Activated CD4-positive, alpha-beta T cell treated with anti-CD3 and anti-CD28 coated beads, Interleukin-2, Interleukin-6, amounts not matched to agents 100 ng/mL and 50 ng/mL, durations not matched to agents 16 hours and 8 hours (primary cell): ENCODE data around the gene SRSF12.
"Not testable (repeated sequence)": the region's sequence is repeated elsewhere in the genome, so short reads cannot be mapped to it uniquely, and the experiment has no call there.

ENCODE experiments used
- DNase-seq: peaks from one replicate; pipeline ENCODE4 v3.0.0-alpha.2; 2020

Gene SRSF12

DNA sequence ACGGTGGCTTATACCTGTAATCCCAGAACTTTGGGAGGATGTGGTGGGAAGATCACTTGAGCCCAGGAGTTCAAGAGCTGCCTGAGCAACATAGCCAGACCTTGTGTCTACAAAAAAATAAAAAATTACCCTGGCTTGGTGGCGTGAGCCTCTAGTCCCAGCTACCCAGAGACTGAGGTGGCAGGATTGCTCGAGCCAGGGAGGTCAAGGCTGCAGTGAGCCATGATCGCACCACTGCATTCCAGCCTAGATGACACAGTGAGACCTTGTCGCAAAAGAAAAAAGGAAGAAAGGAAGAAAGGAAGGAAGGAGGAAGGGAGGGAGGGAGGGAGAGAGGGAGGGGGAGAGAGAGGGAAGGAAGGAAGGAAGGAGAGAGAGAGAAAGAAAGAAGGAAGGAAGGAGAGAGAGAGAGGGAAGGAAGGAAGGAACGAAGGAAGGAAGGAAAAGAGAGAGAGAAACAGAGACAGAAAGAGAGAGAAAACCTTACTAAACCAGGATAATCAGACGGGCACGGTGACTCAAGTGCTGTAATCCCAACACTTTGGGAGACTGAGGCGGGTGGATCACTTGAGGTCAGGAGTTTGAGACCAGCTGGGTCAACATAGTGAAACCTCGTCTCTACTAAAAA lies 48.2 kb downstream of the SRSF12 start:
- DNase-seq: no peak

DNA sequence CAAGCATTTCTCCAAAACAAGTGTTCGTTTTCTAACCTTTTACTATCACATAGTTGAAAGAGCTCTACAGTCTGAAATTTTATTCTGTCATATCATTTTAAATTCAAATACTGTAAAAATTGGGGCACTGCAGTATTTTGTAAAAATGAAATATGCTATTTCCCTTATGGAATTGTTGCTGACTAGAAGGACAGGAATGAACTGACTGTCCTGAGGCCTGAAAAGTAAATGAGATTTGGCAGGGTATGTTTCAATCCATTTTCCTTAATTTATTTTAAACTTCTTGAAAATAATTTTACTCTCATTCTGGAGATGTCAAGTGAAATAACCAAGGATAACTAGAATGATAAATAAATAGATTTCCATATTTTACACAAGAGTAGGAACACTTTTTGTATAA lies 49.2 kb downstream of the SRSF12 start:
- DNase-seq: no peak

DNA sequence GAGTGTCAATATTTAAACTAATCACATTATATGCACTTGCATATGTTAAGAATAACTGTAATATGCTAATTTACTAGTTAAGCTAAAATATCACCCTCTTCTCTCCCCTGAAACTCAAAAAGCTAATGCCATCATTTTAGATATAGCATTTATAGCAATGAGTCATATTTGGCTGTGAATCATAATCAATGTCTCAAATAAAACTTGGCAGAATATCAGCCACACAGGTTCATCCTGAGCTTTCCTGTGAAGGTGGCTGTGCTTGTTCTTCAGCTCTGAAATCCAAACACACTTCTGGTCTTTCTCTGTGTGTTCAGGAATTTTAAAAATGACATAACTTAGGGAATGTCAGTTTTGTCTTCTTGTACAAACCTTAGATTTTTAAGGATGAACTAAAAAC lies 50.1 kb downstream of the SRSF12 start:
- DNase-seq: no peak

DNA sequence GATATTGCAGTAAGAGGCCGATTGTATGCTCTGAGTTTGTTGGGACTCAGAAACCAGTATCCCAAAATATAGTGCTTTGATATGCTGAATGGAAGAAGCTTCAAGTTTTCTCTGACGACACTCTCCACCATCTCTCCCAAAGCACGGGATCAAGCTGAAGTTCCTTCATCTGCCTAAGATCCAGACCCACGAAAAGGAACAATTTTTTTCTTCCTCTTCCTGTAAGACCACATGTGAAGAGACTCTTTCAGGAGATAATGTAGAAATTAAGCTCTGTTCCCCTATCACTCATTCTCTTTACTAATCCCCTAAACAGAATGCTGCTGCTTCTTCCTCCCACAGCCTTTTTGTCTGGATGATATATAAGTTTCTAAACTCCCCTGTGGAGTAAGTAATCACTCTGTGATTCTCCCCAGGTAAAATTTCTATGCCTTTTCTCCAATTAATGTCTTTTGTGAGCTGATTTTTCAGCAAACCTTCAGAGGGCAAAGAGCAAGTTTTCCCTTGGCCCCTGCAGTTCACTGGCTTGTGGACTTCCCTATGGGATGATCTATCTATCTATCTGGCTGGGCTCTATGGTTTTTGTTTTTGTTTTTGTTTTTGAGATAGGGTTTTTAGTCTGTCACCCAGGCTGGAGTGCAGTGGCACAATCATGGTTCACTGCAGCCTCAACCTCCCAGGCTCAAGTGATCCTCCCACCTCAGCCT lies 50.8 kb downstream of the SRSF12 start:
- DNase-seq: no peak

DNA sequence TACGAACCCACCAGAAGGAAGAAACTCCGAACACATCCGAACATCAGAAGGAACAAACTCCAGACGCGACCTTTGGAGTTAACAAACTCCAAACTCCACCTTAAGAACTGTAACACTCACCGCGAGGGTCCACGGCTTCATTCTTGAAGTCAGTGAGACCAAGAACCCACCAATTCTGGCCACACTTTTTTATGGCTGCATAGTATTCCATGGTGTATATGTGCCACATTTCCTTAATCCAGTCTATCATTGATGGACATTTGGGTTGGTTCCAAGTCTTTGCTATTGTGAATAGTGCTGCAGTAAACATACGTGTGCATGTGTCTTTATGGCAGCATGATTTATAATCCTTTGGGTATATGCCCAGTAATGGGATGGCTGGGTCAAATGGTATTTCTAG lies 51.8 kb downstream of the SRSF12 start:
- not testable (repeated sequence) for DNase-seq

DNA sequence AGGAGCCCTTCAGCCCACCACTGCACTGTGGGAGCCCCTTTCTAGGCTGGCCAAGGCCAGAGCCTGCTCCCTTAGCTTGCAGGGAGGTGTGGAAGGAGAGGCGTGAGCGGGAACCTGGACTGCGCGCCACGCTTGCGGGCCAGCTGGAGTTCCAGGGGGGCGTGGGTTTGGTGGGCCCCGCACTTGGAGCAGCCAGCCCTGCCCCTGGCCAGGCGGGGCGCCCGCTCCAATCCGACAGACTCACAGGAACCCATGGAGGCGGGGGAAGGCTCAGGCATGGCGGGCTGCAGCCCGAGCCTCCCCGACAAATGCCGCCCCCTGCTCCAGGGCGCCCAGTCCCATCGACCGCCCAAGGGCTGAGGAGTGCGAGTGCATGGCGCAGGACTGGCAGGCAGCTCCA lies 52.9 kb downstream of the SRSF12 start:
- DNase-seq: not testable (repeated sequence)

DNA sequence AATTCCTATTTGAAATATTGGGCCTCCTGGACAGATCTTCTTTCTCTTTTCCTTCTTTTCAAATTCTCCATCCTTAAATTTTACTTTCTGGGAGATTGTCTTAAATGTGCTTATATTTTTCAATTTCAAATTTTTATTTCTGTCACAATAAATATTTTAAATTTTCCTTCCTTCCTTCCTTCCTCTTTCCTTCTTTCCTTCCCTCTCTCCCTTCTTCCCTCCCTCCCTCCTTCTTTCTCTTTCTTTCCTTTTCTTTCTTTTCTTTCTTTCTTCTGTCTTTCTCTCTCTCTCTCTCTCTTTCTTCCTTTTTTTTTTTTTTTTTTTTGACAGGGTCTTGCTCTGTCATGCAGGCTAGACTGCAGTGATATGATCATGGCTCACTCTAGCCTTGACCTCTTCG lies 54.0 kb downstream of the SRSF12 start:
- DNase-seq: no peak

DNA sequence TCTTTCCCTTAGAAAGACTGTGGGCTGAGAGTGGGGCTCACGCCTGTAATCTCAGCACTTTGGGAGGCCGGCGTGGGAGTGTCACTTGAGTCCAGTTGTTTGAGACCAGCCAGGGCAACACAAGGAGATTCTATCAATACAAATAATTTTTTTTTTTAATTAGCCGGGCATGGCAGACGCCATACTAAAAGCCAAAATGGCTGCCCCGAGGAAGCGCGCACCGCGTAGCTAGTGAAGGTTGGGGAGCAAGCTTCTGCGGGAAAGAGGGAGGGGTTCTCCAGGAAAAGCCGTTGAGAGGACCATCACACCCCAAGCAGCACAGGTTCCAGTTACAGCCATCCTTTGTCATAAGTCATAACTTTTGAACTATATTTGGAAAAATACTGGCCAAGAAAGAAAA lies 58.6 kb downstream of the SRSF12 start:
- no peak for DNase-seq

DNA sequence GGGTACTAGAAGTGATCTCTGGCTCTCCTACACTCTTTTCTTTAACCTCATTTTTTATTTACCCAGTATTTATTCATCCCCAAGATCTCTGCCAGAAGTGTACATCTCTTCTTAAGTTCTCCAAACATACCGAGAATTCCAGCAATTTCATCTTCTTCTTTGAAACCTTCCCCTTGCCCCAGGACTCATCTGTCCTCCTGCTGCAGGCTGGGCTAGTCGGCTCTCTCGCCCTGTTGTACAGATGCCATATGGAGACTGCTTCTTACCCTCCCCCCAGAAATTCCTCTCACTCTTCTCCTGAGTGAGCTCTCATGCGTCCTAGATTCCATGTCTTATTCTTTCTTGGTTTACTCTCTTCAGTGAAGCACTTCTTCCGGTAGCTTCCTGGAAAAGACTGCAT lies 59.2 kb downstream of the SRSF12 start:
- DNase-seq: no peak

DNA sequence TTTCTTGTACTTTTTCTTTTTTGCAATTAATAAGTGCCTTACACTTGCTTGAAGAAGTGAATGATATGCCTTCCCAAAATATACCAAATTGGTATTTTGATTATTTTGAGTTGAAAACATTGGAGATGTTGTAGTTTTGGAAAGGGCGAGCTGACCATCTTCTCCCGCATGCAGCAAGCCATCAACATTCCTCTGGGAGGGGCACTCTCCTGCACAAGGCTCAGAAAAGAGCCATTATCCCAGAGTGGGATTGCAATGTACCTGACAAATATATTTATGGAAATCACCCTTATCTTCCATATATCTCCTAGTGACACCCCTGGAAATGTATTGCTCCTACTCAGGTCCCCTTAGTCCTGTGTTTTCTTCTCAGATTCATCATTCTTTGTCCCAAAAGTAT lies 60.1 kb downstream of the SRSF12 start:
- no peak for DNase-seq

DNA sequence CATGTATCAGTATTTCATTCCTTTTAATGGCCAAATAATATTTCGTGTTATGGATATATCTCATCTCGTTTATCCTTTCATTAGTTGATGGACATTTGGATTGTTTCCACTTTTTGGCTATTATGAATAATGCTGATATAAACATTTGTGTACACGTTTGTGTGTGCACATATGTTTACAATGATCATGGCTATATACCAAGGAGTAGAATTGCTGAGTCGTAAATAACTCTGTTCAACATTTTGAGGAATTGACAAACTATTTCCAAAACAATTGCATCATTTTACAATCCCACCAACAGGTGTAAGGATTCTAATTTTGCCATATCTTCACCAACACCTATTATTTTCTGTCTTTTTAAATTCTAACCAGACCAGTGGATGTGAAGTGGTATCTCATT lies 63.7 kb downstream of the SRSF12 start:
- DNase-seq: no peak

DNA sequence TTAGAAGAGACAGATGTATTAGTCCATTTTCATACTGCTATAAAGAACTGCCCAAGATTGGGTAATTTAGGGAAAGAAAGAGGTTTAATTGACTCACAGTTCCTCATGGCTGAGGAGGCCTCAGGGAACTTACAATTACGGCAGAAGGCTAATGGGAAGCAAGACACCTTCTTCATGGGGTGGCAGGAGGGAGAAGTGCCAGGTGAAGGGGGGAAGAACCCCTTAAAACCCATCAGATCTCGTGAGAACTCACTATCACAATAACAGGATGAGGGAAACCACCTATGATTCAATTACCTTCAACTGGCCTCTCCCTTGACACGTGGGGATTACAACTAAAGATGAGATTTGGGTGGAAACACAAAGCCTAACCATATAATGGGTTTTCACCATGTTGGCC lies 66.2 kb downstream of the SRSF12 start:
- peak; percentile 8 for DNase-seq

DNA sequence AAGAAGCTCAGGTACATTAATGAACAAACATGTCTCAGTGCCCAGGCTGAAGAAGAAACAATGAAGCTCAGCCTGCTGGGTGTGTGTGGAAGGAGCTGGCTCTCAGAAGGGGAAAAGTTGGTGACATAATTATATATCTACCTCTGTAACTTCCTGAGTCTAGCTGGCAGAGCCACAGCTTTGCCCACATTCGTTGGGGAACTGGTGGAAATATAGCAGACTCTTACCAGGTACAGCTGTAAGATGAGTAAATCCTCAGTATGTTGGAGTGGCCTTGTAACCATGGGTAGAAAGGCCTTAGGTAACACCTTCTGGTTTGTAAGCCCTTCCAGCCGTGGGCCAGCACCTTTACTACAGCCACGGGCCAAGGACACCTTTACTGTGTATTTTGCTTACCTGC lies 67.2 kb downstream of the SRSF12 start:
- no peak for DNase-seq

DNA sequence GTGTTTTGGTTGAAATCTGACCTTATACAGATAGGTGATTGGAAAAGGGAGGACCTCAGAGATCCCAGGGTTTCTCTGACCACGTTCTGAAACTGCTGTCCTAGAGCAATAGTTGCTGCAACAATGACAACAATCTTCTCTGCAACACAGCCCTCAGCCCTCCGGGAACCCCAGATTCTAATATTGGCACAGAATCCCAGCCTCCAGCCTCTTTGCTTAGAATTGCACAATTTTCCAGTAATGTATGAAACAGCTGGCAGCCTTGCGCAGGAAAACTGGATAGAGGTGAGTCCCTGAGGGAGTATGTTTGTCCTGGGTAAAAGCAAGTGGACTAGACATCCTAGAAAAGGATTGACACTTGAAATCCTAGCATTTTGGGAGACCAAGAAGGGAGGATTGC lies 67.7 kb downstream of the SRSF12 start:
- DNase-seq: no peak

DNA sequence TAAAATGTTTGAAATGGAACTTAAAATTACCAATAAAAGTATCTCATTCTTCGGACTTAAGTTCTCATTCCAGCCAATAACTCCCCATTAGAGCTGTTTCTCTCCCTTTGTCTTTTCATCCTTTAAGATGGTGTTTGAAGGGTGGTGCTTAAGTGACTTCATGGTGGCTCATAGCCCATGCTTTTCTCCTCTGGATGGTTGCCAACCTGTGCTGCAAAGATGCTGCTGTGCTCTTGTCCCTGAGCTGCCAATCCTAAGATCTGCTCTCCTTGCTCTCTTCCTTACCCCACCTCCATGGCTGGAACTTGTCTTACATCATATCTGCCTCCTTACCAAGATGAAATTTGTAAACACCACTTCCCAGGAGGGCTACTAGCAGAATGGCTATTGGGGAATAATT lies 68.9 kb downstream of the SRSF12 start:
- no peak for DNase-seq

DNA sequence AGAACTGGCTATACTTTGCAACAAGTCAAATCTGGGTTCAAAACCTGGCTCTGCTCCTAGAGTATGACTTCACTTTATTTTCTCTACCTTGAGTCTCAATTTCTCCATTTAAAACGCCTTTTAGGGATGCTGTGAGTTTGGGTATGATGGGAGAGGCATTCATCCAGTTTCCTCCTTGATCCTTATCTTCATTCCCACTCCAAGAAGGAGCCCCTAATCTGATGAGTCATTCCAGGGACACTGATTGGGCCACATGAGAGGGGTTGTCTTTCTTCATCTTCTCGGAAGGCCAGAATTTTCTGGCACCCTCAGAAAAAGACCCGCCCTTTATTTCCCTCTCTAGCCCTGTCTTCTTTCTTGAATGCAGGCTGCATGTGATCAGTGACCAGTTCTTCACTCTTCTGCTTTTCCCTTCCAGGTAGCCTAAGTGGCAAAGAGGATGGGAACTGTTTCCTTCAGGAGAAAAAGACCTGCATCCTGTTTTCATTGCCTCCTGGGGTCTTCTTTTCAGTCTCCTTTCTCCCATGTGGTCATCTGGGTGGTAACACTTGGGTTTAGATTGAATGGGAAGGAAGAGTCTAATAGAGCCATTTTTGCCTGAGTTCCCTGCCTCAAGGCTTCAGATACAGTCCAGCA lies 69.5 kb downstream of the SRSF12 start:
- no peak for DNase-seq

DNA sequence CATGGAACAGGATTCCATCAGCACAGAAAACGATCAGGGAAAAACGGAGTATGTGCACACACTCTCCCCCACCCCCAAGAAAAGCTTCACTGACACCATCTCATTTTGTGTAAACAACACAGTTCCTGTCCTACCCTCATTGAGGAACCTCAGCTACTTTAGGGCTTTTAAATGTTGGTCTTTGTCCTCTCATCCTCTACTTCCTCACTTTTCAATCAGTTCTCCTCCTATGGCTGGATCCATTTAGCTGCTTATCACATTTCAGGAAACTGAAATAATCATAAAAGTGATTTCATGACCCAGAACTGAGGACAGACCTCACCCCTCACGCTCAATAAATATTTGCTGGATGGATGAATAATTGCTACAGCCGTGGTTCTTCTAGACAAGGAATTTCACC lies 70.4 kb downstream of the SRSF12 start:
- no peak for DNase-seq
